Fibroblast of lung (primary cell): Measurements from ENCODE around the gene PRSS12.

Source experiments
- EZH2 ChIP-seq: IDR thresholded peaks from 2 replicates; pipeline ENCODE4 v1.5.1; 2012; ENCODE audit warnings: low read length, control low read depth, mild to moderate bottlenecking; ENCODE audit errors: missing control alignments
- TF ChIP-seq, protein P1 (sequence below), 2 donors: IDR thresholded peaks in 1 of 2; conservative IDR thresholded peaks in 1 of 2; 1 replicate in 1 of 2; 2 replicates in 1 of 2; pipeline ENCODE4 v1.5.1; 2011 to 2012; ENCODE audit warnings: low read length in 2 of 2, control low read depth in 1 of 2, inconsistent platforms in 1 of 2, low read depth in 1 of 2, mild to moderate bottlenecking in 1 of 2

- TF ChIP-seq, protein P1, sequence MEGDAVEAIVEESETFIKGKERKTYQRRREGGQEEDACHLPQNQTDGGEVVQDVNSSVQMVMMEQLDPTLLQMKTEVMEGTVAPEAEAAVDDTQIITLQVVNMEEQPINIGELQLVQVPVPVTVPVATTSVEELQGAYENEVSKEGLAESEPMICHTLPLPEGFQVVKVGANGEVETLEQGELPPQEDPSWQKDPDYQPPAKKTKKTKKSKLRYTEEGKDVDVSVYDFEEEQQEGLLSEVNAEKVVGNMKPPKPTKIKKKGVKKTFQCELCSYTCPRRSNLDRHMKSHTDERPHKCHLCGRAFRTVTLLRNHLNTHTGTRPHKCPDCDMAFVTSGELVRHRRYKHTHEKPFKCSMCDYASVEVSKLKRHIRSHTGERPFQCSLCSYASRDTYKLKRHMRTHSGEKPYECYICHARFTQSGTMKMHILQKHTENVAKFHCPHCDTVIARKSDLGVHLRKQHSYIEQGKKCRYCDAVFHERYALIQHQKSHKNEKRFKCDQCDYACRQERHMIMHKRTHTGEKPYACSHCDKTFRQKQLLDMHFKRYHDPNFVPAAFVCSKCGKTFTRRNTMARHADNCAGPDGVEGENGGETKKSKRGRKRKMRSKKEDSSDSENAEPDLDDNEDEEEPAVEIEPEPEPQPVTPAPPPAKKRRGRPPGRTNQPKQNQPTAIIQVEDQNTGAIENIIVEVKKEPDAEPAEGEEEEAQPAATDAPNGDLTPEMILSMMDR (conservative IDR thresholded peaks at IDR 0.05 in 1 of 2, IDR thresholded peaks at IDR 0.05 in 1 of 2; ENCODE audit: low read depth in 1 of 2, low read length in 2 of 2) = no peak
- no peak for TF ChIP-seq EZH2
Measured at GRCh38 chr4:118276580-118276979, 76.2 kb downstream of the PRSS12 start.
